Heart left ventricle (tissue), 11 donors: ENCODE measurements around the gene PDCD6IP. TPM values are rescaled to one million over a fixed set of nuclear protein-coding genes. Genes with fewer than 3 reads are reported as not detected.

Experiments used
- polyA plus RNA-seq, 2 donors: library from polyadenylated mRNA; stranded (reverse); fragments of 200-250 nt; gene quantifications; one replicate each; pipeline ENCODE4 v1.2.3, GENCODE V29; 2013
- total RNA-seq, 9 donors: library from RNA; depleted of rRNA in 2 of 9; stranded (reverse); fragments of >200 nt in 2 of 9; fragmentation: NEBNext Ultra II Directional in 3 of 9; extraction: Animal tissue kit (Norgen Biotek cat#: 25700) in 3 of 9; gene quantifications; one replicate each; pipeline versions ENCODE4 v1.1.0 to v1.2.4, GENCODE V29; 2016 to 2023
- donor health status: ischemic (EF 13 %, LVEDD 7.1; RV severe dilation, severe dysfunction).
- donor health status: healthy with polysubstance abuse.
- donor health status: DM: no; HTN: yes; CAD: no.
- donor health status: DM: no; HTN: no; CAD: no.
- donor health status: ischemic (EF 25% LVEDD 5.7; RV mildly dilated, moderate dysfunction).
- donor health status: healthy.
- donor health status: DM: yes; HTN: yes; CAD: no.
- donor health status: PGD.
- donor health status: nonischemic (EF 23%, LVEDD 6.1; RV moderate dilation, normal function).

The PDCD6IP gene
- total and polyA plus RNA-seq, 11 donors: 25.8 to 205 (median 143) TPM

Other genes starting within 250 kb of the PDCD6IP start
- gene CLASP2, start 80.4 kb upstream of the PDCD6IP start, total RNA-seq: 100 to 1,000 TPM in 1 of 9 donors, 10 to 100 TPM in 8; 53.2 to 111 (median 80.5) TPM
- 10 to 100 TPM; 13.3 to 26.9 TPM for gene CLASP2, start 80.4 kb upstream of the PDCD6IP start, polyA plus RNA-seq